HepG2 (cell line): ENCODE data around the gene CCDC87. TPM values are rescaled to one million over a fixed set of nuclear protein-coding genes. Genes with fewer than 3 reads are reported as not detected.

ENCODE experiments used
- ASH2L ChIP-seq: fragments of 300-600, 200-600 bp; sonication (generic); IDR thresholded peaks from 2 replicates; pipeline ENCODE4 v1.7.0; 2017; ENCODE audit warnings: low read depth, mild to moderate bottlenecking, moderate library complexity, mixed read lengths, low read length; ENCODE audit not compliant: insufficient read length
- BCL6 ChIP-seq: IDR thresholded peaks from 2 replicates; pipeline ENCODE4 v1.6.1; 2016; ENCODE audit warnings: missing genetic modification reagents, missing compliant biosample characterization
- GTF2F1 ChIP-seq: fragments of 150-350 bp; IDR thresholded peaks from 2 replicates; pipeline ENCODE4 v1.6.1; 2014; ENCODE audit warnings: low read length
- HNF4A ChIP-seq: sonication (generic); formaldehyde crosslinking; IDR thresholded peaks from 2 replicates; pipeline ENCODE4 v1.4.0; 2020; ENCODE audit warnings: missing genetic modification reagents
- HNF4G ChIP-seq, 2 experiments: sonication (generic) in 1 of 2; formaldehyde crosslinking in 1 of 2; IDR thresholded peaks; 2 replicates each; pipeline versions ENCODE4 v1.4.0 to v1.6.1; 2011 to 2020; ENCODE audit warnings: borderline replicate concordance in 2 of 2, low read depth in 2 of 2, mild to moderate bottlenecking in 2 of 2, low read length in 1 of 2, missing genetic modification reagents in 1 of 2, moderate library complexity in 1 of 2
- HOXA3 ChIP-seq: sonication (generic); formaldehyde crosslinking; IDR thresholded peaks from 2 replicates; pipeline ENCODE4 v1.5.0; 2020; ENCODE audit warnings: missing genetic modification reagents
- IRF9 ChIP-seq: sonication (generic); formaldehyde crosslinking; IDR thresholded peaks from 2 replicates; pipeline ENCODE4 v1.8.0; 2022; ENCODE audit warnings: missing genetic modification reagents, mild to moderate bottlenecking, borderline replicate concordance
- NCOA2 ChIP-seq: sonication (generic); formaldehyde crosslinking; IDR thresholded peaks from 2 replicates; pipeline ENCODE4 v1.8.0; 2022; ENCODE audit warnings: inconsistent platforms
- NFIB ChIP-seq: sonication (generic); formaldehyde crosslinking; IDR thresholded peaks from 2 replicates; pipeline ENCODE4 v1.9.0; 2021; ENCODE audit warnings: missing genetic modification reagents, mild to moderate bottlenecking, borderline replicate concordance
- RXRB ChIP-seq: IDR thresholded peaks from 2 replicates; pipeline ENCODE4 v1.6.1; 2016; ENCODE audit warnings: borderline replicate concordance, missing genetic modification reagents, missing compliant biosample characterization
- SMARCE1 ChIP-seq: fragments of 450-650 bp; IDR thresholded peaks from 2 replicates; pipeline ENCODE4 v1.6.1; 2017; ENCODE audit warnings: borderline replicate concordance
- SOX13 ChIP-seq, 3 experiments: fragments of 450-650 bp in 1 of 3; sonication (generic) in 1 of 3; formaldehyde crosslinking in 1 of 3; IDR thresholded peaks in 2 of 3; conservative IDR thresholded peaks in 1 of 3; 2 replicates each; pipeline versions ENCODE4 v1.5.0 to v1.6.1; 2016 to 2020; ENCODE audit warnings: antibody characterized with exemption in 1 of 3, mild to moderate bottlenecking in 1 of 3, missing compliant biosample characterization in 1 of 3, missing genetic modification reagents in 1 of 3, moderate library complexity in 1 of 3
- SP140L ChIP-seq: sonication (generic); formaldehyde crosslinking; IDR thresholded peaks from 2 replicates; pipeline ENCODE4 v1.4.0; 2020; ENCODE audit warnings: missing genetic modification reagents, borderline replicate concordance
- SPEN ChIP-seq: sonication (generic); formaldehyde crosslinking; IDR thresholded peaks from 2 replicates; pipeline ENCODE4 v1.5.1; 2020; ENCODE audit warnings: low read depth, mild to moderate bottlenecking, missing genetic modification reagents
- TOPORS ChIP-seq: sonication (generic); formaldehyde crosslinking; IDR thresholded peaks from 2 replicates; pipeline ENCODE4 v1.8.0; 2023; ENCODE audit warnings: mild to moderate bottlenecking, missing genetic modification reagents
- ZBTB14 ChIP-seq: sonication (generic); formaldehyde crosslinking; IDR thresholded peaks from 2 replicates; pipeline ENCODE4 v1.4.0; 2020; ENCODE audit warnings: missing genetic modification reagents
- ZFP82 ChIP-seq: sonication (generic); formaldehyde crosslinking; IDR thresholded peaks from 2 replicates; pipeline ENCODE4 v1.5.1; 2020; ENCODE audit warnings: mild to moderate bottlenecking, missing genetic modification reagents, borderline replicate concordance
- ZNF260 ChIP-seq: sonication (generic); formaldehyde crosslinking; IDR thresholded peaks from 2 replicates; pipeline ENCODE4 v1.4.0; 2020; ENCODE audit warnings: missing genetic modification reagents, low read depth, mild to moderate bottlenecking, borderline replicate concordance
- polyA plus RNA-seq, 8 experiments: library from polyadenylated mRNA; depleted of rRNA in 3 of 8; stranded (reverse) in 7 of 8; unstranded in 1 of 8; fragments of >200 nt; fragmentation: Illumina TruSeq in 4 of 8; extraction: Trizol in 4 of 8; gene quantifications; 2 replicates each; pipeline versions ENCODE4 v1.2.1 to v1.2.3, GENCODE V29; 2011 to 2016; ENCODE audit warnings: low read depth in 4 of 8, missing spikeins in 1 of 8, mixed read lengths in 1 of 8; ENCODE audit not compliant: insufficient read depth in 1 of 8
- total RNA-seq, 5 experiments: library from RNA; depleted of rRNA; stranded (reverse); fragments of >200 nt; fragmentation: Illumina TruSeq; extraction: Trizol; gene quantifications; 2 replicates each; pipeline ENCODE4 v1.2.3, GENCODE V29; 2016; ENCODE audit warnings: low read depth in 1 of 5
- TF ChIP-seq, protein P1 (sequence below): sonication (generic); formaldehyde crosslinking; IDR thresholded peaks from 2 replicates; pipeline ENCODE4 v1.4.0; 2020; ENCODE audit warnings: missing genetic modification reagents
- TF ChIP-seq, protein P2 (sequence below): sonication (generic); formaldehyde crosslinking; IDR thresholded peaks from 2 replicates; pipeline ENCODE4 v1.8.0; 2022; ENCODE audit warnings: mild to moderate bottlenecking, missing genetic modification reagents, moderate library complexity
- TF ChIP-seq, protein P3 (sequence below): sonication (generic); formaldehyde crosslinking; conservative IDR thresholded peaks from 2 replicates; pipeline ENCODE4 v1.4.0; 2020; ENCODE audit warnings: mild to moderate bottlenecking, missing genetic modification reagents, moderate library complexity

The CCDC87 gene
- total and polyA plus RNA-seq, 2 of the 13 experiments (the other 11 are each of a cell fraction or from before 2014, with no cell fraction given): 0.05 to 0.42 TPM

GRCh38 chr11:66591175-66591574 lies 1.7 kb downstream of the CCDC87 start (continued):
- TF ChIP-seq IRF9 (CRISPR knock-in tag) (no peak), SPEN (CRISPR knock-in tag) (no peak), HOXA3 (CRISPR knock-in tag) (no peak), NFIB (CRISPR knock-in tag) (no peak), ZFP82 (CRISPR knock-in tag) (no peak), SOX13 (IDR thresholded peaks at IDR 0.05) (no peak), SOX13 (CRISPR knock-in tag; conservative IDR thresholded peaks at IDR 0.05 in 1 of 2, IDR thresholded peaks at IDR 0.05 in 1 of 2) (peak in 1 of 2 experiments; percentile 34; a peak in 1 of 4 replicates), ZBTB14 (CRISPR knock-in tag) (no peak), ASH2L (peak; percentile 38), ZNF260 (CRISPR knock-in tag) (no peak), HNF4A (CRISPR knock-in tag) (peak; percentile 81), SMARCE1 (no peak), TOPORS (CRISPR knock-in tag) (0 out of 2 replicates have a peak, but pooled peaks have one; percentile 27), GTF2F1 (no peak), BCL6 (no peak), NCOA2 (CRISPR knock-in tag) (0 out of 2 replicates have a peak, but pooled peaks have one; percentile 11), RXRB (peak; percentile 32; the same call in 1 of the 2 replicates), HNF4G (IDR thresholded peaks at IDR 0.05; ENCODE audit: borderline replicate concordance, low read depth, low read length) (peak; percentile 45; the same call in 1 of the 2 replicates), HNF4G (CRISPR knock-in tag; IDR thresholded peaks at IDR 0.05; ENCODE audit: borderline replicate concordance, low read depth) (no peak), SP140L (CRISPR knock-in tag) (no peak)
- TF ChIP-seq, protein P1, sequence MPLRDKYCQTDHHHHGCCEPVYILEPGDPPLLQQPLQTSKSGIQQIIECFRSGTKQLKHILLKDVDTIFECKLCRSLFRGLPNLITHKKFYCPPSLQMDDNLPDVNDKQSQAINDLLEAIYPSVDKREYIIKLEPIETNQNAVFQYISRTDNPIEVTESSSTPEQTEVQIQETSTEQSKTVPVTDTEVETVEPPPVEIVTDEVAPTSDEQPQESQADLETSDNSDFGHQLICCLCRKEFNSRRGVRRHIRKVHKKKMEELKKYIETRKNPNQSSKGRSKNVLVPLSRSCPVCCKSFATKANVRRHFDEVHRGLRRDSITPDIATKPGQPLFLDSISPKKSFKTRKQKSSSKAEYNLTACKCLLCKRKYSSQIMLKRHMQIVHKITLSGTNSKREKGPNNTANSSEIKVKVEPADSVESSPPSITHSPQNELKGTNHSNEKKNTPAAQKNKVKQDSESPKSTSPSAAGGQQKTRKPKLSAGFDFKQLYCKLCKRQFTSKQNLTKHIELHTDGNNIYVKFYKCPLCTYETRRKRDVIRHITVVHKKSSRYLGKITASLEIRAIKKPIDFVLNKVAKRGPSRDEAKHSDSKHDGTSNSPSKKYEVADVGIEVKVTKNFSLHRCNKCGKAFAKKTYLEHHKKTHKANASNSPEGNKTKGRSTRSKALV (CRISPR knock-in tag): no peak
- TF ChIP-seq, protein P2, sequence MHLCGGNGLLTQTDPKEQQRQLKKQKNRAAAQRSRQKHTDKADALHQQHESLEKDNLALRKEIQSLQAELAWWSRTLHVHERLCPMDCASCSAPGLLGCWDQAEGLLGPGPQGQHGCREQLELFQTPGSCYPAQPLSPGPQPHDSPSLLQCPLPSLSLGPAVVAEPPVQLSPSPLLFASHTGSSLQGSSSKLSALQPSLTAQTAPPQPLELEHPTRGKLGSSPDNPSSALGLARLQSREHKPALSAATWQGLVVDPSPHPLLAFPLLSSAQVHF: no peak
- TF ChIP-seq, protein P3, sequence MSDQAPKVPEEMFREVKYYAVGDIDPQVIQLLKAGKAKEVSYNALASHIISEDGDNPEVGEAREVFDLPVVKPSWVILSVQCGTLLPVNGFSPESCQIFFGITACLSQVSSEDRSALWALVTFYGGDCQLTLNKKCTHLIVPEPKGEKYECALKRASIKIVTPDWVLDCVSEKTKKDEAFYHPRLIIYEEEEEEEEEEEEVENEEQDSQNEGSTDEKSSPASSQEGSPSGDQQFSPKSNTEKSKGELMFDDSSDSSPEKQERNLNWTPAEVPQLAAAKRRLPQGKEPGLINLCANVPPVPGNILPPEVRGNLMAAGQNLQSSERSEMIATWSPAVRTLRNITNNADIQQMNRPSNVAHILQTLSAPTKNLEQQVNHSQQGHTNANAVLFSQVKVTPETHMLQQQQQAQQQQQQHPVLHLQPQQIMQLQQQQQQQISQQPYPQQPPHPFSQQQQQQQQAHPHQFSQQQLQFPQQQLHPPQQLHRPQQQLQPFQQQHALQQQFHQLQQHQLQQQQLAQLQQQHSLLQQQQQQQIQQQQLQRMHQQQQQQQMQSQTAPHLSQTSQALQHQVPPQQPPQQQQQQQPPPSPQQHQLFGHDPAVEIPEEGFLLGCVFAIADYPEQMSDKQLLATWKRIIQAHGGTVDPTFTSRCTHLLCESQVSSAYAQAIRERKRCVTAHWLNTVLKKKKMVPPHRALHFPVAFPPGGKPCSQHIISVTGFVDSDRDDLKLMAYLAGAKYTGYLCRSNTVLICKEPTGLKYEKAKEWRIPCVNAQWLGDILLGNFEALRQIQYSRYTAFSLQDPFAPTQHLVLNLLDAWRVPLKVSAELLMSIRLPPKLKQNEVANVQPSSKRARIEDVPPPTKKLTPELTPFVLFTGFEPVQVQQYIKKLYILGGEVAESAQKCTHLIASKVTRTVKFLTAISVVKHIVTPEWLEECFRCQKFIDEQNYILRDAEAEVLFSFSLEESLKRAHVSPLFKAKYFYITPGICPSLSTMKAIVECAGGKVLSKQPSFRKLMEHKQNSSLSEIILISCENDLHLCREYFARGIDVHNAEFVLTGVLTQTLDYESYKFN (CRISPR knock-in tag): 0 out of 2 replicates have a peak, but pooled peaks have one; percentile 43
